ENCODE measurements around the gene ARHGEF12. TPM values are rescaled to one million over a fixed set of nuclear protein-coding genes. Genes with fewer than 3 reads are reported as not detected.
A peak's percentile ranks its signal among the peaks of the same experiment; 100 is the strongest.

Gene ARHGEF12
- total RNA-seq, 1 donor from 2014 or later: 40.8 TPM

DNA sequence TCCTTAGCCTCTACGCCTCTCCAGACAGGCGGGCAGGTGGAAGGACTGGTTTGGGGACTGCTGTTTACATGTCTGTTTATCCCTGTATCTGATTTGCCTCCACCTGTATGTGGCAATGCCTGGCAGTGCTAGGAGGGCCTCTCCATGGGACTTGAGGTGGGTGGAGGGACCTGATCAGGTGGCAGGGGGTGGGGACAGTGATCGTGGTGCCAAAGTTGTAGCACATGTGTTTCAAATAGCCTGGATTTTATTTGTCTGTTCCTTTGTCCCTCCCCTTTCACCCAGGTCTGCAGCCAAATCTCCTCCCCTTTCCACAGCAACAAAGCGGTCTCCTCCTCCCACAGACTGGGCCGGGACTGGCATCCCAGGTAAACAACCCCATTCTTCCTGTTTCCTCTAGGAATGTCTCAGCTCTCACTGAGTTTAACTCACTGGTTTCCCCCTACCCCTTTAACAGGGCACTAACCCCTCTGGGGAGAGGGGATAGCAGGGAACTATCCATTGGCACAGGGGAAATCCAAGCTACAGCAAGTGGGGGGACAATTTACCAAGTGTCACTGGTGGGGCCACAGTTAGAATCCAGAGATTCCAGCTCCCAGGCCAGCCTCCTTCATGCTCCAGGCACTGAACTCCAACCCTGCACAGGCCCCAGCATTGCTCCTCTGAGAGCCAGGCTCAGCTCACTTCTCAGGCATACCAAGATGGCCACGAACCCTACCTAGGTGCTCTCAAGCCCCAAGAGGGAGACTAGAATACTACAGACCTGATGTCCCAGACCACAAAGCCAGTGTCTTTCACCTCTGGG lies 34.0 kb upstream of the ARHGEF12 start:
- Mint-ChIP-seq H3K9me3 (ENCODE audit: unreplicated experiment) (no peaks in the 10 kb centered on the region), H3K4me3 (ENCODE audit: unreplicated experiment) (no peak overlapping the region), H3K27ac (ENCODE audit: unreplicated experiment) (no peak overlapping the region), H3K4me1 (ENCODE audit: low read depth, unreplicated experiment) (peaks cover 5% of the 10 kb centered on the region), H3K27me3 (ENCODE audit: unreplicated experiment) (no peaks in the 10 kb centered on the region), H3K36me3 (ENCODE audit: unreplicated experiment) (no peaks in the 10 kb centered on the region)
- TF ChIP-seq, protein P1, sequence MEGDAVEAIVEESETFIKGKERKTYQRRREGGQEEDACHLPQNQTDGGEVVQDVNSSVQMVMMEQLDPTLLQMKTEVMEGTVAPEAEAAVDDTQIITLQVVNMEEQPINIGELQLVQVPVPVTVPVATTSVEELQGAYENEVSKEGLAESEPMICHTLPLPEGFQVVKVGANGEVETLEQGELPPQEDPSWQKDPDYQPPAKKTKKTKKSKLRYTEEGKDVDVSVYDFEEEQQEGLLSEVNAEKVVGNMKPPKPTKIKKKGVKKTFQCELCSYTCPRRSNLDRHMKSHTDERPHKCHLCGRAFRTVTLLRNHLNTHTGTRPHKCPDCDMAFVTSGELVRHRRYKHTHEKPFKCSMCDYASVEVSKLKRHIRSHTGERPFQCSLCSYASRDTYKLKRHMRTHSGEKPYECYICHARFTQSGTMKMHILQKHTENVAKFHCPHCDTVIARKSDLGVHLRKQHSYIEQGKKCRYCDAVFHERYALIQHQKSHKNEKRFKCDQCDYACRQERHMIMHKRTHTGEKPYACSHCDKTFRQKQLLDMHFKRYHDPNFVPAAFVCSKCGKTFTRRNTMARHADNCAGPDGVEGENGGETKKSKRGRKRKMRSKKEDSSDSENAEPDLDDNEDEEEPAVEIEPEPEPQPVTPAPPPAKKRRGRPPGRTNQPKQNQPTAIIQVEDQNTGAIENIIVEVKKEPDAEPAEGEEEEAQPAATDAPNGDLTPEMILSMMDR (IDR thresholded peaks at IDR 0.05; ENCODE audit: partially characterized antibody, unreplicated experiment): no peak
- no peak for DNase-seq

DNA sequence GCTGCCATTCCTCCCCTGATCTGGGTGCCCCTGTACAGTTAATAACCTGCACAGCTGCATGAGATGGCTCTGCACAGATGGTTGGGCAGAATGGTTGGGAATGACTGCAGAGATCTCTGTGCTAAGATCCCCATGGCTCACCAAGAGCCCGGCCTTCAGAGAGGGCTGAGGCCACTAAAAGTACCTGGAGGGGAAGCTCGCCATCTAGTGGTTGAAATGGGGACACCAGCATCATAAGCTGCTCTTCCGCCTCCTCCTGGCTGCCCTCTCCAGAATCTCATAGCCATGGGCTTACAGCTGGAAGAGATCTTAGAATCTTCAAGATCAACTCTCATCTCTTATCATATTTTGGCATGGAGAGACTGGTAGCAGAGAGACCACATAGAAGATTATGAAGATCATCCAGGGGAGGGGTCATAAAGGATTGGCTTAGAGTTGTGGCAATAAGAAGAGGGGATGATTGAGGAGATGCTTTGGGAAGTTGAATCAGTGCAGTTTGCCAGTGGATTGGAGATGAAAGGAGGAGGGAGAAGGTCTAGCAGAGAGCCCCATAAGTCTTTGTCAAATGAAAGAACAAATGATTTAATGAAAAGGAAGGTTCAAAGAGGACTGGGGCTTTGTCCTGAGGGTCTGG lies 33.1 kb upstream of the ARHGEF12 start:
- TF ChIP-seq, protein P1 (IDR thresholded peaks at IDR 0.05; ENCODE audit: partially characterized antibody, unreplicated experiment): peak; percentile 87
- peaks cover 5% of the 10 kb centered on the region for H3K4me1 Mint-ChIP-seq (ENCODE audit: low read depth, unreplicated experiment)
- no peak overlapping the region for H3K4me3 Mint-ChIP-seq (ENCODE audit: unreplicated experiment)
- no peaks in the 10 kb centered on the region for H3K9me3 Mint-ChIP-seq (ENCODE audit: unreplicated experiment)
- no peak overlapping the region for H3K27ac Mint-ChIP-seq (ENCODE audit: unreplicated experiment)
- no peaks in the 10 kb centered on the region for H3K36me3 Mint-ChIP-seq (ENCODE audit: unreplicated experiment)
- H3K27me3 Mint-ChIP-seq (ENCODE audit: unreplicated experiment): no peaks in the 10 kb centered on the region
- DNase-seq: peak; percentile 75

DNA sequence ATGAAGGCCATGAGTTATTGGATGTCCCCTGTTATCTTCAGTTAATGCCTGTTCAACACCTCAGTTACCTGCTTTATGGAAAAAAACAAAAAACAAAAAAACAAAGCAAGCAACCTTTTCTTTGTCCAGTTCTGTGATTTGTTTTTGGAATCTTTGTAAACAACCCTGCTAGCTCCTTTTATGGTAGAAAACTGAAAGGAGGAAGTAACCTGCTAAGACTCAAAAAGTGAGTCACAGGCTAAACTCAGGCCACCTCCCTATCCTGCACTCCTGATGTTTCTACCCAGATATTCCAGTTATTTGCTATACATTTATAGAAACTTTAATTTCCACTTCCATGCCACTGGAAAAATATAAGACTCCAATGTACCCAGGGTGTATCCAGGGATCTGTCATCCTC lies 31.7 kb upstream of the ARHGEF12 start:
- no peak overlapping the region for H3K27ac Mint-ChIP-seq (ENCODE audit: unreplicated experiment)
- no peaks in the 10 kb centered on the region for H3K9me3 Mint-ChIP-seq (ENCODE audit: unreplicated experiment)
- H3K4me1 Mint-ChIP-seq (ENCODE audit: low read depth, unreplicated experiment): peaks cover 5% of the 10 kb centered on the region

DNA sequence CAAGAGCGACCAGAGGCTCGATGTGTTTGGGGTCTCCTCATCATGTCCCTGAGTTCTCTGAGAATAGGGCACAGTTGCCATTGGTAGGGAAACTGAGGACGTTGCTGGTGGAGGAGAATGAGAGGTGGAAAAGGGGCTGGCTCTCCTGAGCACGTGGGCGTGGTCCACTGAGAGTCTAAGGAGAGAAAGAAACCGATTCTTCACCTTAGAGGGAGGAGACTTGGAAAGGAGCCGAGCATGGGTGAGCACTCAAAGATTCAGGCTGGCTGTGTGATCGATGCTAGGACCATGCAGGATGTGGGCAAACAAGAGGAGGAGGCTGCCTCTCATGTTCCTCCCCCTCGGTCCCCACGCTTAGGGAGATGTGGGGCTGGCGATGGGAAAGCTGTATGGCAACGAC lies 30.9 kb upstream of the ARHGEF12 start:
- TF ChIP-seq, protein P1 (IDR thresholded peaks at IDR 0.05; ENCODE audit: partially characterized antibody, unreplicated experiment): no peak
- no peaks in the 10 kb centered on the region for H3K36me3 Mint-ChIP-seq (ENCODE audit: unreplicated experiment)
- peaks cover 2% of the 10 kb centered on the region for H3K27me3 Mint-ChIP-seq (ENCODE audit: unreplicated experiment)
- H3K27ac Mint-ChIP-seq (ENCODE audit: unreplicated experiment): no peak overlapping the region
- no peak overlapping the region for H3K4me3 Mint-ChIP-seq (ENCODE audit: unreplicated experiment)
- DNase-seq: no peak
- H3K9me3 Mint-ChIP-seq (ENCODE audit: unreplicated experiment): no peaks in the 10 kb centered on the region
- peaks cover 5% of the 10 kb centered on the region for H3K4me1 Mint-ChIP-seq (ENCODE audit: low read depth, unreplicated experiment)

More for the DNA sequence above, 31.7 kb upstream of the ARHGEF12 start:
- Mint-ChIP-seq H3K36me3 (ENCODE audit: unreplicated experiment) (no peaks in the 10 kb centered on the region), H3K4me3 (ENCODE audit: unreplicated experiment) (no peak overlapping the region), H3K27me3 (ENCODE audit: unreplicated experiment) (peaks cover 2% of the 10 kb centered on the region)
- TF ChIP-seq, protein P1 (IDR thresholded peaks at IDR 0.05; ENCODE audit: partially characterized antibody, unreplicated experiment): no peak
- DNase-seq: no peak

Measured in glutamatergic neuron (in vitro differentiated cells).